Measurements from ENCODE around the gene WWOX. TPM values are rescaled to one million over a fixed set of nuclear protein-coding genes. Genes with fewer than 3 reads are reported as not detected.

Gene WWOX
- total and polyA plus RNA-seq, 2 of the 4 experiments (the other 2 are of a cell fraction) = 2.7 to 5.4 TPM

GRCh38 chr16:78060295-78060694 lies 39.2 kb upstream of the WWOX start:
- Histone ChIP-seq H3K4ac (ENCODE audit: low read depth, low read length) (no peak overlapping the region), H3K4me1 (ENCODE audit: control insufficient read depth, insufficient read depth, low read length) (no peaks in the 10 kb centered on the region), H3K27me3 (ENCODE audit: control insufficient read depth, insufficient read depth, low read length) (no peaks in the 10 kb centered on the region), H4K5ac (ENCODE audit: low read depth, low read length) (no peak overlapping the region), H2AK9ac (replicated peaks; ENCODE audit: low read depth, low read length, poor library complexity) (no peak overlapping the region), H3K4me3 (ENCODE audit: insufficient read depth, low read depth, low read length) (no peak overlapping the region), H4K20me1 (ENCODE audit: insufficient read depth, low read length) (no peaks in the 10 kb centered on the region), H2AK5ac (ENCODE audit: low read depth, low read length) (no peak overlapping the region), H3K36me3 (ENCODE audit: control insufficient read depth, insufficient read depth, low read length) (no peaks in the 10 kb centered on the region), H3K56ac (ENCODE audit: extremely low read depth, insufficient read depth, low read length) (no peak overlapping the region), H3K14ac (replicated peaks; ENCODE audit: low read depth, low read length) (no peak overlapping the region), H3K79me1 (ENCODE audit: low read depth in 1 of 2, low read length in 2 of 2) (no peaks in the 10 kb centered on the region), H3K4me2 (ENCODE audit: low read depth, low read length) (no peak overlapping the region), H3K9ac (ENCODE audit: low read depth, low read length) (no peak overlapping the region), H4K91ac (ENCODE audit: insufficient read depth, low read depth, low read length) (no peak overlapping the region), H2AFZ (replicated peaks; ENCODE audit: low read length, poor library complexity) (no peak overlapping the region), H2BK120ac (ENCODE audit: low read depth, low read length) (no peak overlapping the region), H3K9me1 (ENCODE audit: insufficient read depth, low read length) (no peaks in the 10 kb centered on the region), H3K9me3 (ENCODE audit: control insufficient read depth, insufficient read depth, low read length) (no peaks in the 10 kb centered on the region), H2BK20ac (ENCODE audit: low read depth, low read length) (no peak overlapping the region), H3K23ac (ENCODE audit: low read depth, low read length) (no peak overlapping the region), H2BK15ac (ENCODE audit: low read depth, low read length) (no peak overlapping the region), H2BK5ac (ENCODE audit: low read depth, low read length, poor library complexity, severe bottlenecking) (no peak overlapping the region), H3K18ac (ENCODE audit: low read depth, low read length) (no peak overlapping the region), H4K8ac (ENCODE audit: low read depth in 2 of 2, low read length in 2 of 2) (no peak overlapping the region), H3K27ac (ENCODE audit: insufficient read depth, low read length) (no peak overlapping the region)
- no peak for ATAC-seq (ENCODE audit: low read depth)
- dilution Hi-C loops (cut with HindIII; ENCODE audit: low sequenced_read_pairs, unreplicated experiment) (no loop called here), intact Hi-C loops (cut with micrococcal nuclease) (no loop called here), in situ Hi-C loops (cut with MboI; ENCODE audit: low sequenced_read_pairs) (no loop called here)
- ChIA-PET CTCF (no interaction called here), POLR2A (ENCODE audit: unreplicated experiment) (no interaction called here)
- WGBS, 2 experiments (ENCODE audit: extremely low coverage in 2 of 2, insufficient read length in 1 of 2) = no CpG with 5 or more reads among the region's 5 CpGs
- DNase-seq = no peak
- TF ChIP-seq NFE2L2 (IDR thresholded peaks at IDR 0.05; ENCODE audit: low read depth, low read length) = no peak
- no peak for TF ChIP-seq CHD1 (IDR thresholded peaks at IDR 0.05; ENCODE audit: low read depth, low read length)
- TF ChIP-seq FOS (IDR thresholded peaks at IDR 0.05; ENCODE audit: low read depth, low read length) = no peak
- no peak for TF ChIP-seq RCOR1 (IDR thresholded peaks at IDR 0.05; ENCODE audit: insufficient replicate concordance, low read length)
- no peak for TF ChIP-seq CTCF (conservative IDR thresholded peaks at IDR 0.05; ENCODE audit: low read depth, low read length)
- TF ChIP-seq CEBPB (IDR thresholded peaks at IDR 0.05; ENCODE audit: low read depth, low read length) = no peak
- TF ChIP-seq ELK1 (IDR thresholded peaks at IDR 0.05; ENCODE audit: borderline replicate concordance, low read depth, low read length) = no peak
- TF ChIP-seq POLR2A (IDR thresholded peaks at IDR 0.05; ENCODE audit: low read depth, low read length) = no peak
- no peak for TF ChIP-seq MAZ (IDR thresholded peaks at IDR 0.05; ENCODE audit: borderline replicate concordance, low read depth, low read length)
- no peak for TF ChIP-seq SMC3 (IDR thresholded peaks at IDR 0.05; ENCODE audit: low read depth, low read length)
- no peak for TF ChIP-seq RAD21 (IDR thresholded peaks at IDR 0.05; ENCODE audit: low read length)
- TF ChIP-seq MAFK (IDR thresholded peaks at IDR 0.05; ENCODE audit: low read depth, low read length) = no peak
- no peak for TF ChIP-seq USF2 (IDR thresholded peaks at IDR 0.05; ENCODE audit: low read depth, low read length)
- TF ChIP-seq BHLHE40 (IDR thresholded peaks at IDR 0.05; ENCODE audit: low read depth, low read length) = no peak
- TF ChIP-seq MXI1 (IDR thresholded peaks at IDR 0.05; ENCODE audit: borderline replicate concordance, low read depth, low read length) = no peak
- BruUV-seq (replicated peaks) = no TSS peak
